SK-MEL-5 (cell line): Measurements from ENCODE around the gene ALPK1. TPM values are rescaled to one million over a fixed set of nuclear protein-coding genes. Genes with fewer than 3 reads are reported as not detected.
A peak's percentile ranks its signal among the peaks of the same experiment; 100 is the strongest.
"Not testable (repeated sequence)": the region's sequence is repeated elsewhere in the genome, so short reads cannot be mapped to it uniquely, and the experiment has no call there.

Source experiments
- DNase-seq: peaks from one replicate; pipeline ENCODE4 v3.0.0-alpha.2; 2016; ENCODE audit warnings: low read depth, low spot score
- in situ Hi-C: cut with HindIII; loops from 2 replicates; pipeline ENCODE4 v1.10.0; 2016; ENCODE audit warnings: low sequenced_read_pairs, high pct_unique_total_duplicates, low pct_unique_long_range_greater_than_20kb
- total RNA-seq: library from RNA; depleted of rRNA; stranded (reverse); fragments of >200 nt; shearing (Covaris generic); gene quantifications from 2 replicates; pipeline ENCODE4 v1.2.3, GENCODE V29; 2014

The ALPK1 gene
- total RNA-seq, 1 experiment from 2014 or later: 9.6 TPM

DNA sequence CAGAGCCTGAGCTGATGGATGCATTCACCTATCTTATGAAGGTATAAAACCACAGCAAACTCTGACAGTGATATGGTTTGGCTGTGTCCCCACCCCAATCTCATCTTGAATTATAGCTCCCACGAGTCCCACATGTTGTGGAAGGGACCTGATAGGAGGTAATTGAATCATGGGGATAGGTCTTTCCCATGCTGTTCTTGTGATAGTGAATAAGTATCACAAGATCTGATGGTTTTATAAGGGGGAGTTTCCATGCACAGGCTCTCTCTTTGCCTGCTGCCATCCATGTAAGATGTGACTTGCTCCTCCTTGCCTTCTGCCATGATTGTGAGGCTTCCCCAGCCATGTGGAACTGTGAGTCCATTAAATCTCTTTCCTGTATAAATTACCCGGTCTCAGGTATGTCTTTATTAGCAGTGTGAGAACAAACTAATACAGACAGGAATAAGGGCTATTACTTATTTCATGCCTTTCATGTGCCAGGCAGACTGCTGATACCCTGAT lies 15.2 kb upstream of the ALPK1 start:
- DNase-seq, in situ Hi-C loops: not testable (repeated sequence)

DNA sequence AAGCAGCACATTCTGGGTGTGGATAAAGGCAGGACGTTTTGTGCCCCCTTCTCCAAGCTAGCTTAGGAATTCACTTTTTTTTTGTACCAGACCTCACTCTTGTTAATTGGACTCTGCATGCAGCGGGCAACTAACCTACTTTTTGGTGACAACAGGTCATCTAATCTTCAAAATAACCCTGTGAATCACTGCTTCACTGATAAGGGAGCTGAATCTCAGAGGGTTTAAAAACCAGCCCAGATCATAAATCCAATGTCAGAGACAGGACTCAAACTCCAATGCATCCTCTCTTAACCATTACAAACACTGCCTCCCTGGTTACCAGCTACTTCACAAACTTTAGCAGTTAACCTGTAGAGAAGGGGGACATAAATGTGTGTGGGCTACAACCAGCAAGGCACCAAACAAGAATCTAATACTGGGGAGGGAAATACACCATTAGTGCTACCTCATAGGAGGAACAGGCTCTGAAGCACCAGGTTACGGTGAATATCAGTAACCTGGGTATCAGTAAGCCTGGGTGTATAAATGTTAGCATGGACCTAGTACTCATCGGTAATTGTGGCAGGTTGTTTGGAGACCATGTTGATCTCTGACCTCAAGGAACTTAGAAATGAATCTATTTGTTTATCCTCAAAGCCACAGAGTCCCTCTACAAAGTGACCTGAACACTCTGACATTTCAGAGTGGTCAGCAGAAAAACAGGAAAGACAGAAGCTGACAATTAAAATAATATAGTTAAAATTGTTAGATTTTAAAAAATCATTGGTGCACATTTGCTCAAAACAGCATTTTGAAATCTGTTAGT lies 14.1 kb upstream of the ALPK1 start:
- no peak for DNase-seq
- in situ Hi-C loops: no loop called here

DNA sequence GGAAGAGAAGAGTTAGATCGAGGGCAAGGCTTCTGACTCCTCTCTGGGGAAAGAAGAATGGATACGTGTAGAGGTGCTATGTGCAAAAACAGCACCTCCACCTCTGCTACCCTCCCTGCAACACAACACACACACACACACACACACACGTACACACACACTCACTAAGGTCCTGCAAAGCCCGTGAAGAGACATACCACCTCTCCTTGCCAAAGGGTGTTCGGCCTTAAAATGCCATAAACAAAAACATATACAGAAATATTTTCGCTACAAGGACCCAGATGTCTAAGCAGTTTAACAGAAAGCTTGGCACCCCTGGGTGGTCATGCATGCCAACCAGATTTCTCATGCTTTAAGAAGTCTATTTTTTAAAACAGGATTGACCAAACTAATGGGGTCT lies 13.0 kb upstream of the ALPK1 start:
- in situ Hi-C loops: no loop called here
- DNase-seq: no peak

DNA sequence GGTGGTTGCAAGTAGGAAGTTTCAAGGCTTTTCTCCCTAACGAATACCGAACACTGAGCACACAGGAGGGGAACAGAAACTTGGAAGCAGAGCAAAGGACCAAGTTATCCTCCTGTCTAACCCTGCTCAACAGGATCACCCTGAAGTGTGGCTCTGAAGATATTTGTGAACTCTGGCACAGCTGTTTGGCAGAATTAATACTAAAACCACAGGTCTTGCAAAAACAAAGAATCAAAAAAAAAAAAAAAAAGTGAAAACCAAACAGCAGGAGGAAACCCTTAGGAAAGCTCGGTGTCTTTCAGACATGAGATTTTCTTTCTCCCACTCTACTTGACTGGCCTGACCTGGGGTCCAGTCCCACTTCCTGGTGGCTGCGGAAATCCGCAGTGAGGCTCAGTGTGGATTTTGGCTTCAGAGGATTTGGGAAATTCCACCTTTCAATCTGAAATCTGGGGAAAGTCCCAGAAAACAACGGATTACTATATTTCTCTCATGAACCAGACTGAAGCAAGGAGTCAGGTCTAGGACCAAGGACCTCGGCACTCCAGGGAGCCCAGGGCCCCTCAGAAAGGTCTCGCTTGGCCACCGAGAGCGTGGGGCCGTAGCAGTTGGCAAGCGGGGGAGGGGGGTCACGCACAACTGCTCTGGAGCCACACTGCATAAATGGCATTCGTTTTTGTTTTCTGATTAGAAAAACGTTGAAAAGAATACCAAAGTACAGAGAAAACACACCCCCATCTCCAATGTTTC lies 12.3 kb upstream of the ALPK1 start:
- in situ Hi-C loops: no loop called here
- DNase-seq: peak; percentile 12

GRCh38 chr4:112287258-112287989 lies 9.7 kb upstream of the ALPK1 start:
- in situ Hi-C loops: no loop called here
- no peak for DNase-seq

DNA sequence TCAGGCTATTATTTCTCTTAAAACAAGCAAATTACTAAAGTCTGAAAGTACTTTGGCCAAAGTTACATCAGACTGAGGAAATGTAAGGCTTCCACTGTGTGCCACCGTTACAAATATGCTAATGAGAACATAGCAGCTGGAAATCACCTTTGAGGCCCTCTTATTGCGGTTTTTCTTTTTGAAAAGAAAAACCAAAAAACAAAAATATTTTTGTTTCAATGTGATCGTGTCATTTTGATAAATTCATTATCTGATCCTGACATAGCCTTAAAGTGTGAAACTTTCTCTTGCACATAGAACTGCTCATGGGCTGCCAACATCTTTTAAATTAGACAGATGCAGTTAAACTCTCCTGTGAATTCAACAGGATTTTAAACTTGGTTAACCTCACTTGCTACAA lies 8.7 kb upstream of the ALPK1 start:
- no peak for DNase-seq
- in situ Hi-C loops: no loop called here

DNA sequence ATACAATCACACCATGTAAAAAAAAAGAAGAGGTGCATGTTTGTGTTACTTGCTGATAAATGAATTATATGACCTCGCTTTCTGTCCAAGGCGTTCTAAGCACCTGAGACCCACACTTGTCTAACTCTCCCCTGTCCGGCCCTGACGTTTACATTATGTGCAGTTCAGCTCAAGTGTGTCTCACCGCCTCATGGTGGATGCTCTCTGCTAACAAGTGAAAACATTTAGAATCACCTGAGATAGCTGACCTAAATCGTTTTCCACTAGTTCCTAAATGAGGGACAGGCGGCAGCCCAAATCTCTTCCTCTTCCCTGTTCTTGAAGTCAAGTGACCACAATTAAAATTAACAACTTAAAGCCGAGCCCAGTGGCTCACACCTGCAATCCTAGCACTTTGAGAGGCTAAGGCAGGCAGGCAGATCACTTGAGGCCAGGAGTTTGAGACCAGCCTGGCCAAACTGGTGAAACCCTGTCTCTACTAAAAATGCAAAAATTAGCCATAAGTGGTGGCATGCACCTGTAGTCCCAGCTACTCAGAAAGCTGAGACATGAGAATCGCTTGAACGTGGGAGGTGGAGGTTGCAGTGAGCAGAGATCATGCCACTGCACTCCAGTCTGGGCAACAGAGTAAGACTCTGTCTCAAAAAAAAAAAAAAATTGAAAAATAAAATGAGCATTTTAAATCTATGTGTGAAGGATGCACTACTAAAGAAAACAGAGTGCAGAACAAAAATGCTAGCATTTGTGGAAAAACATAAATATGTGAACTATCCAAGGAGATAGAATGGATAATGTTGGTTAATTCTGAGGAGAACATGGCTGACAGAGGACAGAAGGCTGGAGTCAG lies 7.5 kb upstream of the ALPK1 start:
- DNase-seq: no peak

GRCh38 chr4:112290341-112290740 lies 6.8 kb upstream of the ALPK1 start:
- in situ Hi-C loops: no loop called here
- DNase-seq: no peak

More for the DNA sequence above, 7.5 kb upstream of the ALPK1 start:
- in situ Hi-C loops: no loop called here

- in situ Hi-C loops: no loop called here
- no peak for DNase-seq
These were observed 2.6 kb downstream of the ALPK1 start for GRCh38 chr4:112299721-112300120.

GRCh38 chr4:112302320-112303274 lies 5.4 kb downstream of the ALPK1 start:
- DNase-seq: no peak
- in situ Hi-C loops: no loop called here

- DNase-seq, in situ Hi-C loops: not testable (repeated sequence)
These were observed 8.3 kb downstream of the ALPK1 start for GRCh38 chr4:112305477-112305876.

DNA sequence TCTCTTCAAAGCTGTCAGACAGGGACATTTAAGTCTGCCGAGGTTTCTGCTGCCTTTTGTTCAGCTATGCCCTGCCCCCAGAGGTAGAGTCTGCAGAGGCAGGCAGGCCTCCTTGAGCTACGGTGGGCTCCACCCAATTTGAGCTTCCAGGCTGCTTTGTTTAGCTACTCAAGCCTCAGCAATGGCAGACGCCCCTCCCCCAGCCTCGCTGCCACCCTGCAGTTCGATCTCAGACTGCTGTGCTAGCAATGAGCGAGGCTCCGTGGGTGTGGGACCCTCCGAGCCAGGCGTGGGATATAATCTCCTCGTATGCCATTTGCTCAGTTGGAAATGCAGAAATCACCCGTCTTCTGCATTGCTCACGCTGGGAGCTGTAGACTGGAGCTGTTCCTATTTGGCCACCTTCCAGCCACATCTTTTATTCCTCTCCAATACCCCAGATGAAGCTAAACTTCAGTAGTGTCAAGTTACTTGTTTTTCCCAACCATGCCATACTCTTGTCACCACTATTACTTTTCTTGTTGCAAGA lies 12.2 kb downstream of the ALPK1 start:
- DNase-seq, in situ Hi-C loops: not testable (repeated sequence)

DNA sequence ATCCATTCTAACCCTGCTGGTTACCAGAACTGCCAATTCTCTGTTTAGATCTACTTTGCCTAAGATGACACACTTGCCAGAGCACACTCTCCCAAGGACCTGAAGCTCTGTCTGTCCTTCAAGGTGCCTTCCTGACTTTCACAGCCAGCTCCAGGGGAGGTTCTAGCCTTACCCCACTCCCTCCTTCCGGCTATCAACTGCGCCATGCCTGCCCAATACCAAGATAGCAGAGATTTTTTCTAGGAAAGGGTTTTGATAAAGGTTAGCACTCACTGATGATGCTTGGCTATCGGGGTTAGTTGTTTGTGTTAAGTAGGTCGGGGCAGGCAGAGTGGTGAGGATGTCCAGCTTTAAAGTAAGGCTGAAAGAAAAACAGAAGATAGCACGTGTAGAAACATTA lies 14.3 kb downstream of the ALPK1 start:
- DNase-seq: no peak
- in situ Hi-C loops: no loop called here

- DNase-seq: no peak
- in situ Hi-C loops: no loop called here
These were observed 15.6 kb downstream of the ALPK1 start for GRCh38 chr4:112312610-112313239.

DNA sequence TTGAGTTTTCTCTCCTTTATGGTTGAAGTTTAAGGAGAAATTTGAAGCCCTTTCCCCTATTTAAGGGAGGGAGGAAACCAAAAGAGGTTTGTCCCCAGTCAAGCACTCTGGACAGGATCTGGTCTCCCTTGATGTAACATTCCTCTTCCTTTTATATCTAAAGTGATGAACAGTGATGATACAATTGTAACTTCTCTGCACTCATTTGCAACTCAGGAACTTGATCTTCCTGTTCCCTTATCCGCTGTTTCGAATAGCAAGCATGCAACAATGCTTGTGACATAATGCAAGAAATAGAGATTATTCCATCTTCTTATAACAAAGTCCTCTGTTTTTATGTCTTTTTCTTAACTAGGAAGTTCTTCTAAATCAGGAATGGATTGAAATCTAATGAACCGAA lies 18.3 kb downstream of the ALPK1 start:
- in situ Hi-C loops: no loop called here
- DNase-seq: no peak

- no peak for DNase-seq
- in situ Hi-C loops: no loop called here
These were observed 19.2 kb downstream of the ALPK1 start for GRCh38 chr4:112316360-112316759.
